ENCODE measurements around the gene FKRP. TPM values are rescaled to one million over a fixed set of nuclear protein-coding genes. Genes with fewer than 3 reads are reported as not detected.
"Not testable (repeated sequence)": the region's sequence is repeated elsewhere in the genome, so short reads cannot be mapped to it uniquely, and the experiment has no call there.

Gene FKRP
- total RNA-seq, 4 donors from 2014 or later, result 5.6 to 12.6 (median 9.3) TPM

DNA sequence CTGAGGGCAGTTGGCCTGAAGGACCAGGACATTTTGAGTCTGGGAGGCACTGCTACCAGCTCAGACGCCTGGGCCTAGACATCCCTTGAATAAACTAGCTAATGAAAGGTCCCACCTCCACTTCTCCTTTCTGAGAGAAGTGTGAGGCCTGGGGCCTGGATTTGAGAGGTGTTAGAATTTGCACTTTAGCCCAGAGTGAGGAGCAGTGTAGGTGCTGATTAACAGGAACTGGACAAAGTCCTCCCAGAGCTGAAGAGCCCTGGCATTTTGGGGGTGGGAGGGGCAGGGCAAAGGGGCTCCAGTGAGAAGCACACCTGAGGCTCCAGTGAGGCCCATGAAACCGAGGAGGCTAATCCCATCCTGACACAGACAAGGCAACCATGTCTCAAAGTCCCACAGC is 57.7 kb downstream of the FKRP start:
- Histone ChIP-seq H3K36me3 (no peaks in the 10 kb centered on the region), H3K27ac (no peak overlapping the region), H3K27me3 (no peaks in the 10 kb centered on the region), H3K4me1 (no peaks in the 10 kb centered on the region), H3K4me3 (no peak overlapping the region), H3K9me3 (no peaks in the 10 kb centered on the region)
- WGBS, 2 donors, result 58 to 80% methylated on average over 1 to 2 of the region's 2 CpGs
- DNase-seq, result no peak
- TF ChIP-seq, protein P1, sequence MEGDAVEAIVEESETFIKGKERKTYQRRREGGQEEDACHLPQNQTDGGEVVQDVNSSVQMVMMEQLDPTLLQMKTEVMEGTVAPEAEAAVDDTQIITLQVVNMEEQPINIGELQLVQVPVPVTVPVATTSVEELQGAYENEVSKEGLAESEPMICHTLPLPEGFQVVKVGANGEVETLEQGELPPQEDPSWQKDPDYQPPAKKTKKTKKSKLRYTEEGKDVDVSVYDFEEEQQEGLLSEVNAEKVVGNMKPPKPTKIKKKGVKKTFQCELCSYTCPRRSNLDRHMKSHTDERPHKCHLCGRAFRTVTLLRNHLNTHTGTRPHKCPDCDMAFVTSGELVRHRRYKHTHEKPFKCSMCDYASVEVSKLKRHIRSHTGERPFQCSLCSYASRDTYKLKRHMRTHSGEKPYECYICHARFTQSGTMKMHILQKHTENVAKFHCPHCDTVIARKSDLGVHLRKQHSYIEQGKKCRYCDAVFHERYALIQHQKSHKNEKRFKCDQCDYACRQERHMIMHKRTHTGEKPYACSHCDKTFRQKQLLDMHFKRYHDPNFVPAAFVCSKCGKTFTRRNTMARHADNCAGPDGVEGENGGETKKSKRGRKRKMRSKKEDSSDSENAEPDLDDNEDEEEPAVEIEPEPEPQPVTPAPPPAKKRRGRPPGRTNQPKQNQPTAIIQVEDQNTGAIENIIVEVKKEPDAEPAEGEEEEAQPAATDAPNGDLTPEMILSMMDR (IDR thresholded peaks at IDR 0.05), result no peak
- TF ChIP-seq POLR2A (IDR thresholded peaks at IDR 0.05), result no peak
- intact Hi-C loops (cut with DNase I), result no loop called here

DNA sequence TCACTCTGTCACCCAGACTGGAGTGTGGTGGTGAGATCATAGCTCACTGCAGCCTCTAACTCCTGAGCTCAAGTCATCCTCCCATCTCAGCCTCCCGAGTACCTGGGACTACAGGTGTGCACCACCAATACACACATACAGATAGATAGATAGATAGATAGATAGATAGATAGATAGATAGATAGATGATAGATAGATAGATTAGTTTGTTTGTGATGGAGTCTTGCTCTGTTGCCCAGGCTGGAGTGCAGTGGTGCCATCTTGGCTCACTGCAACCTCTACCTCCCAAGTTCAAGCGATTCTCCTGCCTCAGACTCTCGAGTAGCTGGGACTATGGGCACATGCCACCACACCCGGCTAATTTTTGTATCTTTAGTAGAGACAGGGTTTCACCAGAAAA is 58.6 kb downstream of the FKRP start:
- intact Hi-C loops (cut with DNase I); H3K36me3 ChIP-seq; H3K27me3 ChIP-seq; H3K4me1 ChIP-seq; DNase-seq; H3K27ac ChIP-seq; H3K9me3 ChIP-seq; H3K4me3 ChIP-seq: not testable (repeated sequence)
- 79 to 90% methylated on average over 4 of the region's 4 CpGs for WGBS, 2 donors

DNA sequence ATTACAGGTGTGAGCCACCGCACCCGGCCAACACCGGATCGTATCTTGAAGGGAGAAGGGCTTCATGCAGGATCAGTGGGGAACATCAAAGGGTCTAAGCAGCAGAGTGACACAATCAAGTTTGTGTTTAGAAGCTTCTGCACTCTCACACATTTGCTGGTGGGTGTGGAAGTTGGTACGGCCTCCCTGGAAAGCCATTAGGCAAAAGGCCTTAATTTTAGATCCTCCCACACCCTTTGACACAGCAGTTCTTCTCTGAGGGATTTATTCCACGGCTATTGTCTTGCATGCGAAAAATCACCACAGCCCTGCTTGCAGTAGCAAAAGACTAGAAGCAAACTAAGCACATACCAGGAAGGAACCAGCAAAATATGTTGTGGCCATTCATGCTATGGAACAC is 60.8 kb downstream of the FKRP start:
- TF ChIP-seq, protein P1 (IDR thresholded peaks at IDR 0.05), result no peak
- no peak for TF ChIP-seq POLR2A (IDR thresholded peaks at IDR 0.05)
- intact Hi-C loops (cut with DNase I), result no loop called here
- DNase-seq, result no peak
- WGBS, 2 donors, result 74 to 85% methylated on average over 7 of the region's 7 CpGs
- Histone ChIP-seq H3K27ac (peak overlapping the region in 1 of 4 donors; percentile 50), H3K4me3 (no peak overlapping the region), H3K27me3 (no peaks in the 10 kb centered on the region), H3K36me3 (no peaks in the 10 kb centered on the region), H3K4me1 (no peaks in the 10 kb centered on the region), H3K9me3 (no peaks in the 10 kb centered on the region)

Small RNA genes within 50 kb of the gene (small RNA-seq; reads per million reads assigned to genes)
- gene MIR320E, result 0 to 0.36 (median 0.17) reads per million in 4 donors
- gene RF00019, result 0 reads per million in 4 donors

Other genes starting within 250 kb of the FKRP start
- 100 to 1,000 TPM in 1 of 4 donors, 10 to 100 TPM in 3; 61.9 to 147 (median 84.6) TPM for gene CALM3, start 144.7 kb upstream of the FKRP start, total RNA-seq
- 1 to 10 TPM in 2 of 4 donors, under 1 TPM in 1, not detected in 1; 0.57 to 3.0 (median 1.1) TPM for gene PTGIR, start 121.0 kb upstream of the FKRP start, total RNA-seq
- gene GNG8, start 109.9 kb upstream of the FKRP start, total RNA-seq, result not detected
- 1 to 10 TPM in 2 of 4 donors, under 1 TPM in 2; 0.22 to 5.7 (median 1.8) TPM for gene DACT3, start 84.9 kb upstream of the FKRP start, total RNA-seq
- gene PRKD2, start 28.9 kb upstream of the FKRP start, total RNA-seq, result 10 to 100 TPM; 28.8 to 54.2 (median 31.8) TPM
- gene STRN4, start 393 bp downstream of the FKRP start, total RNA-seq, result 10 to 100 TPM; 60.1 to 86.4 (median 69.7) TPM
- gene SLC1A5, start 42.5 kb downstream of the FKRP start, total RNA-seq, result 100 to 1,000 TPM in 3 of 4 donors, 10 to 100 TPM in 1; 97.3 to 156 (median 114) TPM
- gene AP2S1, start 104.8 kb downstream of the FKRP start, total RNA-seq, result 100 to 1,000 TPM in 3 of 4 donors, 10 to 100 TPM in 1; 83.0 to 230 (median 133) TPM
- 10 to 100 TPM; 28.6 to 41.6 (median 32.1) TPM for gene ARHGAP35, start 114.9 kb downstream of the FKRP start, total RNA-seq